CD4-positive, alpha-beta T cell treated with Interleukin-21 for 1 hour (primary cell): ENCODE measurements around the gene COIL.
A peak's percentile ranks its signal among the peaks of the same experiment; 100 is the strongest.
"Not testable (repeated sequence)": the region's sequence is repeated elsewhere in the genome, so short reads cannot be mapped to it uniquely, and the experiment has no call there.

Experiments
- DNase-seq: peaks from one replicate; pipeline ENCODE4 v3.0.0-alpha.2; 2020

COIL gene

DNA sequence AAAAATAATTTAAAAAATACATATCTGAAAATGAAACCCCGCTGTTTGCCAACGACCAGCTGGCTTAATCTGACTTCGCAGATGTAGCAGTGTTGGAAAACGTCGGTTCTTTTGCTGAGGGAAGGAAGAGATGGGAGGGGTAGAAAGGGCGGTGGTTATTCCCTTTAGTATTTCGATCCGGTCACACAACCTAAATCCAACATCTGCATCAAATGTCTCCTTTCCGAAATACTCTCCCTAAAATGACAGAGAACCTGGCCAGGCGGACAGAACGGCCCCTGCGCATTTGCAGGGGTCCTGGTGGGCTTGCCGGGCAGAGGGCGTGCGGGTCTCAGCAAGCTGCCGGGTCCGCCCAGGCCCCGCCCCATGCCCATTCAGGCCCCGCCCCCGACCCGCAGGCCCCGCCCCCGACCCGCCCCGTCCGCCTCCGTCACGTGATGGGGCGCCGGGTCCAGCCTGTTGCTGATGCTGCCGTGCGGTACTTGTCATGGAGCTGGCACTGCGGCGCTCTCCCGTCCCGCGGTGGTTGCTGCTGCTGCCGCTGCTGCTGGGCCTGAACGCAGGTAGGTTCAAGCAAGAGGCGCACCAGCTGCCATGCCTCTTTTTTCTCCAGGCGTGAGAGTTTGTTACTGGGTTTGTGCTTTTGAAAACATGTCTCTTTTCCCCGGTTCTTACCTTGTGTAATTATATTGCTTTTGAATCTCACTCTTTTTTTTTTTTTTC, 17.0 kb upstream of the COIL start, which contains the start of gene SCPEP1:
TSS of gene SCPEP1 (plus strand) at position 459 of the 723 bp plus-strand sequence. CDS start at position 488, 29 bp downstream.
- peak; percentile 87 for DNase-seq

DNA sequence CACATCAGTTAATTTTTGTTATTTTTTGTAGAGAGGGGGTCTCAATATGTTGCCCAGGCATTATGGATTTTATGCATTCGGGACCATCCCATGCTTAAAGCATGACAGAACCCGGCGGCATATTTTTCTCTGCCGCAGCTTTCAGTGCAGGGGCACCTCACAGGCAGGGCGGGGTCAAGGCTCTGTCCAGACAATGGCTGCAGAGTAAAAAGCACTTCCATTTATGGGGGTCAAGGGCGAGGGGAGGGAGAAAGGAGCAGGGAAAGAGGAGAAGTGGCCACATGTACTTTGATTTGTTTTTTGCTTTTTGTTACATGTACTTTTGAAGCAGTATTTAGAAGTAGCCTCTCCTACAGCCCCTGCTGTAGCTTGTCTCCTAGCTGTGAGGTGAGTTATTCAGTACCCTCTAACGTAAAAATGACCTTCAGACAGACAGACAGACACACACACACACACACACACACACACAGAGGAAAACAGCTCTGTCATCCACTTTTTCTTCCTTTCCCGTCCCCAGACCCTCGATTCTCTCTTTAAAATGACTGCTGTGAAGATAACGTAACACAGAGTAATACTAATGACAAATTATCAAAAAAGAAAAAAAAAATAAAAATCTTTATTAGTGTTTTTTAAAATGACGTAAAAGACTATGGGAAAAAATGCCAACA, 16.2 kb upstream of the COIL start:
- DNase-seq = no peak

DNA sequence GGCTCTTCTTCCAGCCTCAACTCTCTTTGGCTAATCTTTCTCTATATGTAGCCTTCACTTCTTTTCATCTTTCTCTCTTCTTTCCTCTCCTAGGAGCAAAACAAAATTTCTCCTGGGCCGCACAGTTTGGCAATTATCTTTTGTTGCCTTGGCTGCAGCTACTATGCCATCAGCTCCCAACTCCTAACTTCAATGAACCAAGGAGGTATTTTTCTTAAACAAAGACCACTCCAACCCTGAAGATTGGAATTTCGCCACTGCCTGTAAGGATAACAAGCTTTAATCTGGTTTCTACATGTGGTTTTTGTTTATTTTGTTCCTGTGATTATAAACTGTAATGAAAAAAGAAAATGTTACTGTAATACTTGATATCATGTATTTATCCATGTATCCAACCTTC, 14.8 kb upstream of the COIL start:
- DNase-seq = no peak

DNA sequence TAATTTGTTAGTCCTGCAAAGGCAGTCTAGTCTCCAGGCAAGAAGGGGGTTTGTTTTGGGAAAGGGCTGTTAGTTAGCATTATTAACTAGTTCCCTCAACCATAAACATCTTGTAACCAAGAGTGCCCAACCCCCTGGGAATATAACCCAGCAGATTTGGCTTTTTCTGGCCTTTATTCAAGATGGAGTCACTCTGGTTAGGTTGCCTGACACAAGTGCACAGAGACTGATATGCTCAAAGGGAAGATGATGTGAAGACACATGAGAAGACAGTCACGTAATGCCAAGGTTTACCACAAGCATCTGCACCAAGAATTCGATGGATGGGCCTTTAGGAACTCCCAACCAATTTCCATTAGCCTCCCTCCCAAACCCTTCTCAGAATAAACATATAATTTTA, 13.2 kb upstream of the COIL start:
- no peak for DNase-seq

DNA sequence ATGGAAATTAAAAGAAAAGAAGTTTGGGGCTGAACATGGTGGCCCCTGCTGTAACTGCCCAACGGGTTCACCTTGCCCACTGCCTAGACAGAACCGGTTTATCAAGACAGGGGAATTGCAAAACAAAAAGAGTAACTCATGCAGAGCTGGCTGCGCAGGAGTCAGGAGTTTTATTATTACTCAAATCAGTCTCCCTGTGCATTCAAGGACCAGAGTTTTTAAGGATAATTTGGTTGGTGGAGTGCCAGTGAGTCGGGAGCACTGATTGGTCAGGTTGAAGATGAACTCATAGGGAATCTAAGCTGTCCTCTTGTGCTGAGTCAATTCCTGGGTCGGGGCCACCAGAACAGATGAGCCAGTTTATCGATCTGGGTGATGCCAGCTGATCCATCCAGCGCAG, 12.7 kb upstream of the COIL start:
- DNase-seq = no peak

DNA sequence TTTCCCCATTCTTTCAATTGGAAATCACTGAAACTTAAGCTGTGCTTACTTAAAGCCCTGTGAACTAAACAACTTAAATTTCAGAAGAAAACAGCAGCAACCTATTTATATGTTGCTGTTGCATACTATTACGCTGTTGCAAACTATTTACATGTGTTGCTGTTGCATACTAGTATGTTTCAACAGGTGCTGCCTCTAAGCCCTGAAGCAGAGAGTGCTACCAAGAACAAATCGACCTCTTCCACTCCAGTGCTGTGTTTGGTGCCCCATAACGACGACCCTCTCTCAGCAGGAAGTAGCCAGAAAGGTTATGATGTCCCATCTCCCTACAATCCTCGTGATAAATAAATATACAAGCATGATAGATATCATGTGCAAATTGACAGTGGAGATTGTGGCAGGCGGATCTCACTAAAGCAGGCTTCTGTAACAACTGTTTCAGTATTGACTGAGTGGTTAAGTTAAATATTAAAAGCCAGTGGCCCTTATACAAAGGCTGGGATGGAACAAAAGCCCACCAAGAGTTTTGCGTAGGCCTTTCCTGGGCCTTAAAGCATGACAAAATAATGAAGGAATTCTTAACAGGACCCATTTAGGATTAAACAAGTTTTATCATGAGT, 11.4 kb upstream of the COIL start:
- no peak for DNase-seq

DNA sequence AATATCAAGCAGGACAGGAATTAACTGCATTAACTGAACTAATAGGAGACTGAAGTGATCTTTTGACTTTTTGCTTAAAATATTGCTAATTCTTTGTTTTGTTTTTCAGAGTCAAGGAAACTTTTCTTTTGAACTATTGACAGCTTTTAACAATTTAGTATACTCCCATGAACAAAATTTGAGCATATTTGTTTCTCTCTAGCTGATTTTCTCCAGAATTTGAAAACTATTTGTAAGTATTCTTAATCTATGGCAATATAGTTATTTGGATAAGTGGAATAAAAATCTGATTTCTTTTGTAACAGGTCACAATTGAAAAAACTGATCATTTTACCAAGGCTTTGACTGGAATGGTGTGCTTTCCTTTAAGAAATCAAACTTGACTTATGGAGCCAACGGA, 10.1 kb upstream of the COIL start:
- no peak for DNase-seq

DNA sequence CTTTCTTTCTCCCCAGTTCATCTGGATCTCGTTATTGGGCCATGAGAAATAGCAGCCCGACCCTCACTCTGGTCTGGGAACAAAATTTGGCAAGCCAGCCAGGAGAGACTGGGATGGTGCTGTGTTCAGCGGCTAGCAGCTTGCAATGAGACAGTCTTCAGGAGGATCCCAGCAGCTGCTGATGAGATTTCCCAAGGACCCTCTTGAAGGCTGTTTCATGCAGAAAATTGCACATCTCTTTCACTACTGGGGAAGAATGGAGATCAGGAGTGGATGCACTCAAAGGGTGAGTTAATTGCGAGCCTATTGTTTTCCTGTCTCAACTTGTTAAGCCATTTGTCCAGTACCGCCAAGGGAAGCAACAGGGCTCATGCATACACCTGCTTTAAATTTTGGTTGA, 5.5 kb upstream of the COIL start:
- no peak for DNase-seq

DNA sequence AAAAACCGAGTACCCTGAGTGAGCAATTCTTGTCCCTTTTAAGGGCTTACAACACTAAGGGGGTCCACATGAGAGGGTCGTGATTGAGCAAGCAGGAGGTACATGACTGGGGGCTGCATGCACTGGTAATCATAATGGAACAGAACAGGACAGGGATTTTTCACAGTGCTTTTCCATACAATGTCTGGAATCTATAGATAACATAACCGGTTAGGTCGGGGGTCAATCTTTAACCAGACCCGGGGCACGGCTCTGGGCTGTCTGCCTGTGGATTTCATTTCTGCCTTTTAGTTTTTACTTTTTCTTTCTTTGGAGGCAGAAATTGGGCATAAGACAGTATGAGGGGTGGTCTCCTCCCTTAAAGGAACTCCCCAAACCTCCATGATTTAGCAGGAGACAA, 4.8 kb upstream of the COIL start:
- not testable (repeated sequence) for DNase-seq

DNA sequence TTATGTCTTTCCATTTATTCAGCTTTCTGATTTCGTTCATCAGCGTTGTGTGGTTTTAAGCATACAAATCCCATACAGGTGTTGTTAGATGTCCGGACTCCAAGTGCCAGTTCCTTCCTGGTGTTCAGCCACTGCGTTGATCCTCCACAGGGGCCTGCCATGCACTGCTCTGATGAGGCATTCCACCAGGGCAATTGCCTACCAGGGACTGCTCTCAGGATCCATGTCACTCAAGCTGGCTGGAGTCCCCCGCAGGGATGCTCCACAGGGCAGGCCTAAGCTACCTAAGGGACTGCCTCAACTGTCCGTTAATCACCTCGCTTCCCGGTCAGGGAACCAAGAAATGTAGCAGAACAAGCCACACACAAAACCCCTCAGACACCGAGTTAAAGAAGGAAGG, 4.4 kb upstream of the COIL start:
- not testable (repeated sequence) for DNase-seq

DNA sequence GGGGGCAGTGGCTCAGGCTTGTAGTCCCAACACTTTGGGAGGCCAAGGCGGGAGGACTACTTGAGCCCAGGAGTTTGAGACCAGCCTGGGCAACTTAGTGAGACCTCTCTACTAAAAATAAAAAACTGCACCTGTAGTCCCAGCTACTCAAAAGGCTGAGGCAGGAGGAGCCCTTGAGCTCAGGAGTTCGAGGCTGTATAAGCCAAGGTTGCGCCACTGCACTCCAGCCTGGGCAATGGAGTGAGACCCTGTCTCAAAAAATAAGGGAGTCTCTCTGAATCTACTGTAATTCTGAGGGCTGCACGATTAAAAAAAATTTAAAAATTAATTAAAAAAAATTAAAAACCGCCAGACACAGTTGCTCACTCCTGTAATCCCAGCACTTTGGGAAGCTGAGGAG, 3.9 kb downstream of the COIL start:
- no peak for DNase-seq

DNA sequence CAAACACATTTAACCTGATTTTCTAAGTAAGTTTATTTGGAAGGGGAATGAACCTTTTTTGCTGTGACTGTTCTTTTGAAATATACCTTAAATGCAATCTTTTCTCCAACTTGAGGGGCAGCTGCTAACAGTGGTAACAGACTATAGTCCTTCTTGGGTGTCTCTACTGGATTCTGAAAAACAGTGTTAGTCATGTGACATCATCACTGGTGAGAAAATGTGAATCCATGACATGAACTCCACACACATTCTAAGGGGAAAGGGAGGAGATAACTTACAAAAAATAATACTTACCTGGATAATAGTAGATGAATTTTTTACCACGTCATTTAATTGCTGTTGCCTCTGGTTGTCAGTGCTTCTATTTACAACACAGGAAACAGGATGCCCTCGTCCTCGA, 11.3 kb downstream of the COIL start:
- DNase-seq = no peak

DNA sequence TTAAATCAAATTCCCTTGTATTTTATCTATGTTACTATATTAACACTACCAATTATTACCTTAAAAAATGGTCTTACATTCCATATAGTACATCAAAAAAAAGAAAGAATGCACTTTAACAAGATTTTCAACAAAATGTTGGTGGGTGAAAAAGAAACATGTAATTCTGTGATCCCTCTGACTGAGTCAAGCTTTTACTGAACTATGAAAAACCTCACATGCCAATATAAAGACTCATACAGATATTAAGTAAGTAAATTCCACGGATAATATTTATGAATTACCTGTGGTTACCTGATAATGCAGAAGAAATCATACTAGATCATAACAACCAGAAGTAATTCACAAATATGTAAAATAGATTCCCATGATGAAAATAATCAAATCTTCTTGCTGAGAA, 12.4 kb downstream of the COIL start:
- DNase-seq = no peak

DNA sequence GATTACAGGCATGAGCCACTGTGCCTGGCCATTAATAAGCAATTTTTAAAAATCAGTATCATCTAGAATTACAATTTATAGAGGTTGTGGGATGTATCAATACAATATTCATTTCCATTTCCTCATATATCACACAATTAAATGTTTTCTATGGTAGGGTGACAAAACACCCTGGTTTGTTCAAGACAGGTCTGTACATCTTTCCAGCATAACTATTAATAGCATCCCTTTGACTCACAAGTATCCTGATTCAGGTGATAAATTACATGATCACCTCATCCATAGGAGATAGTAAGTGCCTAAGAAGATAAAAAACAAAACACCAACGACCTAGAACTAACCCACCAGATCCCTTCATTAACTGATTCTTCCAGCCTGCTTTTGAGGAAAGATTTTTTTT, 13.1 kb downstream of the COIL start:
- no peak for DNase-seq

DNA sequence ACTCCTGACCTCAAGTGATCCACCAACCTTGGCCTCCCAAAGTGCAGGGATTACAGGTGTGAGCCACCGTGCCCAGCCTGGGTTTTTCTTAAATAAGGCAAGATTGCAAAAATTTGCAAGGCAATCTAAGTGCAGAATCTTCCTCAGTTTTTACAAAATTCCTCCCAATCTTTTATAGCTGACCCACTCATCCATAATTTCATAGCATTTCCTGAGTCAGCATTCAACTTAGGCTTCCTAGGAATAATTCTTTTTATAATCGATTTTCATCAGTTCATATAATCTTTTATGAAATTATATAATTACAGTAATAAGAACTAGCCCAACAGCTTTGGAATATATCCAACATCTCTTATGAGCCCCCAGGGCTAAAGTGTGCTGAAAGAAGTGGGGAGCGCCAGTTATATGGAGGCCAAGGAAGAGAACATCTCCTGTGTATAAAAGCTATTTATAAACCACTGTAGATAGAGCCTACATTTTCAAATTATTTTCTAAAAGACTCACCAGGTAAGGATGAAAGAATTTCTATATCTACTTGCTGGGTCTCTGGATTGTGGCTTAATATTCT, 14.8 kb downstream of the COIL start:
- no peak for DNase-seq

DNA sequence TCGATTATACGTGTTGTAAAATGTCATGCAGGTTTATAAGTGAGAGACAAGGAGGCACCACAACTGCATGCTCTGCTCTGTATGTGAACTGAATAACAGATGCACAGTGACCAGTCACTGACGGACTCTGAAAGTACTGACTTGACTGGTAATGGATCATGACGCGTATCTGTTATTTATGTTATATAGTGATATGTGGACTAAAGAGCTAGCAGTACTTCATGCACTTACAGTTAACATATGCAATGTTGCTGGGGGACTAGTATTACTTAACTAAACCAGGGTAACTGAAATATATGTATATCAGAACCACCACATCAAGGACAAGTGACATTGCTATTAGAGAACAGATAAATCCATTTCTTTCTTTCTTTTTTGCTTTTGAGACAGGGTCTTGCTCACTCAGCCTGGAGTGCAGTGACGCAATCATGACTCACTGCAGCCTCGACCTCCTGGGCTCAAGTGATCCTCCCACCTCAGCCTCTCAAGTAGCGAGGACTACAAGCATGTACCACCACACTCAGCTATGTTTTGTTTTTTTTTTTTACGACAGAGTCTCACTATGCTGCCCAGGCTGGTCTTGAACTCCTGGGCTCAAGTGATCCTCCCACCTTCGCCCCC, 17.2 kb downstream of the COIL start:
- no peak for DNase-seq

DNA sequence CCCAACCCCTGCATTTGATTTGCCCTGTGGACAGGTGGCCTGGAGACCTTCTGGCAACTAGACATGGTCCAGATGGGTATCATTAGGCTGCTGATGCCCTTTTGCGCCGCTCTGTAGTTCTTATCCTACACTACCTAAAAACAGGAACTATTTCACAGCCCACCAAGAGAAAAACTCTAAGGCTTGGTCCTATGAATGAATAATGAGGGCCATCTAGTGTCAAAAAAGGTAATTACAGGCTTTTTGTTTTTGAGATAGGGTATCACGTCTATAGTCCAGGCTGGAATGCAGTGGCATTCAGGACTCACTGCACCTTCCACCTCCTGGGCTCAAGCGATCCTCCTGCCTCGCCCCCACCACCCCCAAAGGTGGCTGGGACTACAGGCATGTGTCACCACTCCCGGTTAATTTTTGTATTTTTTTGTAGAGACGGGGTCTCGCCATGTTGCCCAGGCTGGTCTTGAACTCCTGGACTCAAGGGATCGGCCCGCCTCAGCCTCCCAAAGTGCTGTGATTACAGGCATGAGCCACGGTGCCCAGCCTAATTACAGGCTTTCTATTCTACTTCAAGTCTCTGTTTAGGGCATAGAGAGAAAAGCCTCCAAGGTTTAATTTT, 20.9 kb downstream of the COIL start:
- DNase-seq = peak; percentile 72

DNA sequence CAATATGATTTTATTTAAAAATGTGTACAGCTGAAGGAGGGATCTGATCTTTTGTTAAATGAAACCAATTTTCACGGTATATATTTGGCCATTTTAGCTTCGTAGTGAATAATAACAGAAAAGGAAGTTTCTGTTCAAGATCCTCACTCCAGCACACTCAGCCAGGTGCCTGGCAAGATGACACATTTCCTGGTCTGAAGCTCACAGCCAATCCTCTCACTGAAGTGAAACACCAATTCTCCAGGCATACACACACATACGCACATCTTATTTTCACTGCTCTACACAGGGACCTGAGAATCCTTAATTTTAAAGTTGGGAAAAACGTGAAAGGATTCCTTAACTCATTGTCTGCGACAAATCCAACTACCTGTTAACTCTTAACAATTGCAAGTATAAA, 22.6 kb downstream of the COIL start:
- not testable (repeated sequence) for DNase-seq

DNA sequence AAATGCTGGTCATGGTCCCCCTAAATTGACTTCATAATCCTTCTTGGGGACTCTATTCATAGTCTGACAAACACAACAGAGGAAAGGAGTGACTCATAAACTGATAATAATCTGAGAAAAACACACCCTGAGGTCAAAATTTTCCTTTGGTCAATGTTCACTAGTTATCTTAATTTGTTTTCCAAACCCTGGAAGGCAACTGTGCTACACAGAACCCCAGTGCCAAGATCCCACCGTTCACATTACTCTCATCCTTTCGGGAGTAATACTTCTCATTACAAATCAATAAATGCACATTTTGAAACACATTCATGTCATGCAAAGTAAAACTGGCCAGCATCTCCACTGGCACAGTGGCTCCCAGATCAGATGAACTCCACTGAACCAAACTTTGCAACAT, 23.2 kb downstream of the COIL start:
- no peak for DNase-seq

DNA sequence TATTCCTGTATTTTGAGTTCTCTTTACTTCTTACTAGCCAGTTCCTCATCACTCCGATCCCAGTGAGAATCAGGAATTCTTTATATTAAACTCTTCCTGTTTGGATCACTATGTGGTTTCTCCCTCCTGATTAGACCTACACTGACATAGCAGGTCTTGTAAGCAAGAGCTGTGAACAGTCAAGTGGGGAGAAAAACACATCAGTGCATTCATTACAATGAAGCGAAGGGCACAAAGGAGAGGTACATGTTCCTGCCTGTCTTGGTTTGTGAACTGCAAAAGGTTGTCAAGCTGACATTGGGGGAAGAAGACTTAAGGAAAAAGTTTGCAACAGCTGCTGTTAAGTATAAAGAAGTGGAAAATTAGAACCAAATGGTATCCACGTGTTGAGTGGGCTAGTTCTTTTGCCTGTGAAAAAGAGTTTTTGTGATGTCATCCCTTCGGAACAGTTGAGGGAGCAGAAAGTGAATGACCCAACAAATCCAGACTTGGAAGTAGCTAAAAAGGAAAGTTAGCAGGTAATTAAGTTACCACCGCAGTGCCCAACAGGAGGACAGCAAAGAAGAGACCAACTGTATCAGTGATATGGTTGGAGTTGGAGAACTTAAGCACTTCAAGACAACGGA, 24.0 kb downstream of the COIL start:
- DNase-seq = no peak

DNA sequence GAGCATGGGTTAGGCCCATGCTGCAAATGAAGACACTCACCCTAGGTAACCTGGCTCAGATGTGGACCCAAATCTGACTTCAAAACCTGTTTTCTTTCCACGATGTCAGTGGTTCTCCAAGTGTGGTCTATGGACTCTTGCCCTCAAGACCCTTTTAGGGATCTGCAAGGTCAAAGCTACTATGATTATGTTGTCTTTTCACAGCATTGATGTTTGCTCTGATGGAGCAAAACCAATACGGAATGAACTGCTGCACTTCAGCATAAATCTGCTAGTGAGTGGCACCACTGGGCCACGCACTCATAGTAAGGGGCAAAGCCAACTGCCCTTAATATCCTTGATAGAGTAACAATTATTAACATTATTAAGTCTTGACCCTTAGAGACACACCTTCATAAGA, 25.4 kb downstream of the COIL start:
- no peak for DNase-seq

DNA sequence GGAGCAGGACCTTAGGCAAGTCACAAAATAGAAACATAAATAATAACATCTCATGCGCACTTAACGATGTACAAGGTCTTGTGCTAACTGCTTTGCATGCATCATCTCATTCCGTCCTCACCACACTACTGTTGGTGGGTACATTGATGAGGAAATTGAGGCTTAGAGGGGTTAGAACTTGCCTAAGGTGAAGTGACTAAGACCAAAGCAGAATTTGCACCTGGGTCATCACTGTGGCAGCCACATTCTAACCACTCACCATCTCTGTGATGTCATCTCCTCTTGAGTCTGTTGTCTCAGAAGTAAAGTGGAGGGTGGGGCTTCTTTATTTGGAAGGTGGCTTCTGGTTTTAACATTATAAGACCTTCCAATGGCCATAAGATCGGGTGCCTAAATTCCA, 26.6 kb downstream of the COIL start:
- DNase-seq = no peak

DNA sequence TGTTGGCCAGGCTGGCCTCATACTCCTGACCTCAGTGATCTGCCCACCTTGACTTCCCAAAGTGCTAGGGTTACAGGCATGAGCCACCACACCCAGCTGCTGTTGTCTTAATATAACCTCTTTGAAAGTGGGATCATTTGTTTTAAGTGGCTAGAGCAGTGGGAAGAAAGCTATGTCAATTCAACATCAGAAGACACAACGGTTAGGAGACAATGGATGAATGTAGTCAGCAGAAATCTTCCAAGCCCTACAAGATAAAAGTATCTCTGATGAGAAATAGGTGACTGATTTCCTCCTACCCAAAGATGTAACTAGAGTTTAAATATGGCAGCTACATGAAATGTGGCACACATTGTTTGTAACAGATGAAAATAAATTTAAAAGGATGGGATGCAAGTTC, 27.0 kb downstream of the COIL start:
- DNase-seq = no peak
